Muscle layer of duodenum (tissue), 2 donors: ENCODE data around the gene SNX20.
A peak's percentile ranks its signal among the peaks of the same experiment; 100 is the strongest.

Source experiments
- H3K27ac ChIP-seq: one replicate; pipeline ENCODE4 v1.7.0; 2013; ENCODE audit warnings: mild to moderate bottlenecking, low read length
- H3K27me3 ChIP-seq: one replicate; pipeline ENCODE4 v1.7.0; 2013; ENCODE audit warnings: low read depth, mild to moderate bottlenecking, control low read depth, low read length
- H3K36me3 ChIP-seq, 2 donors: one replicate each; pipeline ENCODE4 v1.7.0; 2013; ENCODE audit warnings: low read length in 2 of 2, control low read depth in 1 of 2, mild to moderate bottlenecking in 1 of 2; ENCODE audit not compliant: insufficient read depth in 2 of 2, control insufficient read depth in 1 of 2
- H3K4me1 ChIP-seq, 2 donors: one replicate each; pipeline ENCODE4 v1.7.0; 2013; ENCODE audit warnings: low read length in 2 of 2, mild to moderate bottlenecking in 2 of 2, control low read depth in 1 of 2, moderate library complexity in 1 of 2; ENCODE audit not compliant: insufficient read depth in 2 of 2, control insufficient read depth in 1 of 2
- H3K4me3 ChIP-seq, 2 donors: one replicate each; pipeline ENCODE4 v1.7.0; 2013; ENCODE audit warnings: low read length in 2 of 2, low read depth in 1 of 2, mild to moderate bottlenecking in 1 of 2
- H3K9me3 ChIP-seq, 2 donors: one replicate each; pipeline ENCODE4 v1.7.0; 2013; ENCODE audit warnings: low read length in 2 of 2, control low read depth in 1 of 2, mild to moderate bottlenecking in 1 of 2; ENCODE audit not compliant: control insufficient read depth in 1 of 2
- donor health status: healthy.

The SNX20 gene

DNA sequence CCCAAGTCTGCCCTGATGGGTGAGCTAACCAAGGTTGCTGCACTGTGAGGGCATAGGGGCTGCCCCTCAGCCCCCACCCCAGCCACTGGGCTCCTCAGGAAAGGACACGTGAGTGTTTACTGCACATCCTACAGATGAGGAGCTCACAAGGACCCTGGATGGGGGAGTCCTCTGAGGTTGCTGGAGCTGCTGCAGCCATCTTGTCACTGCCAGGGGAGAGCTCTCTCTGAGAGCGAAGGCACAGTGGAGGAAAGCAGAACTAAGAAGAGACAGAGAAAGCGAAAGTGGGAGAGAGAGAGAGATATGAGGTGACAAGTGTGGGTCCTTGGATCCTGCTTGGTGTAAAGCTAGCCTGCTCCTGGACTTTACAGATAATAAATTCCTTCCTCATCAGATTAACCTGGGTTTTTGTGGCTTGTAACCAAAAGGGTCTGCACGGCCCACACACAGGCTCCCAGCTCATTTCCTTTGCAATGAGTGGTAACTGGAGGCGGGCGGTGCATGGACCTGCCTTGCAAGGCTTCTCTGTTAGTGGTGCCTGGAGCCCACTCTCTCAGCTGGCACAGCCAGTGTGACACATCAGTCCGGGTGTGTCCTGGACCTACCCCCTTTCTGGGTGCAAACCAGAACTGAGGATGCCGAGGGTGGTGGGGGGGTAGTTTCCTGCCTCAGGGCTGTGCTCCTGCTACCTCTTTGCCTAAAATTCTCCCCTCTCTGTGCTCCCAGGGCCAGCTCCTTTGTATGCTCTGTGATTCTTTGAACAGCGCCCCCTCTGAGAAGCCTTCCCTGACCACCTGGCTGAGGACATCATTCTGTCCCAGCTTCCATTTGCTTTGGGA is 14.2 kb downstream of the SNX20 start:
- no peaks in the 10 kb centered on the region for H3K27me3 ChIP-seq
- H3K9me3 ChIP-seq: peaks cover 3 to 4% of the 10 kb centered on the region in 2 donors
- no peak overlapping the region for H3K27ac ChIP-seq
- H3K4me1 ChIP-seq: peaks cover 0 to 15% of the 10 kb centered on the region in 2 donors
- H3K36me3 ChIP-seq: peaks cover 0 to 1% of the 10 kb centered on the region in 2 donors
- no peak overlapping the region for H3K4me3 ChIP-seq

DNA sequence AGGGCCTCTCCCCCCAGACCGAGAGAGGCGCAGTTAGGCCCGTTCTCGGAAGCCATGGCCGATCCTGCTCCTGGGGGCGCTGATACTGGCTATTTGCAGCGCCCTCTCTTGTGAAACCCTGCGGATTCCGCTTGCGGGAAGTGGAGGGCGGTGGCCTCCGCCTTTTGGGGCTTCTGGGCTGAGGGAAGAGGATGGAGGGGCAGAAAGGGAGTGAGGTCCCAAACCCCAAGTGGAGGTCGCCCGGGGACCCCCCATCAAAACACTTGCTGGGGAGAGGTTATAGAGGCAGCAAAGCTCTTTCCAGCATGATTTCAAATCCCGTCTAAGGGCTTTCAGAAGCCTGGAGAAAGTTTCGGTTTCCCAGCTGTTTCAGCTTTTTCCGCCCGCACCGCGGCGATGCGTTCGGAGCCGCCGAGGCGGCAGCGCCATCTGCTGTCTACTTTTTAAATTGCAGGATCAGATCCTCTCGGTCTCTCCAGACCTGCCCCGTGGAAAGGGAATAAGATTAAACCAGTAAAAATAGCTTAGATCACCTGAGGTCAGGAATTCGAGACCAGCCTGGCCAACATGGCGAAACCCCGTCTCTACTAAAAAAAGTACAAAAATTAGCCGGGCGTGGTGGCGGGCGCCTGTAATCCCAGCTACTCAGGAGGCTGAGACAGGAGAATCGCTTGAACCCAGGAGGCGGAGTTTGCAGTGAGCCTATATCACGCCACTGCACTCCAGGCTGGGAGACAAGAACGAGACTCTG is 15.8 kb downstream of the SNX20 start:
- Histone ChIP-seq H3K4me3 (peak overlapping the region; percentile 64 to 67), H3K27ac (peak overlapping the region; percentile 33), H3K9me3 (no peaks in the 10 kb centered on the region), H3K36me3 (no peaks in the 10 kb centered on the region), H3K4me1 (peaks cover 0 to 15% of the 10 kb centered on the region in 2 donors), H3K27me3 (no peaks in the 10 kb centered on the region)

DNA sequence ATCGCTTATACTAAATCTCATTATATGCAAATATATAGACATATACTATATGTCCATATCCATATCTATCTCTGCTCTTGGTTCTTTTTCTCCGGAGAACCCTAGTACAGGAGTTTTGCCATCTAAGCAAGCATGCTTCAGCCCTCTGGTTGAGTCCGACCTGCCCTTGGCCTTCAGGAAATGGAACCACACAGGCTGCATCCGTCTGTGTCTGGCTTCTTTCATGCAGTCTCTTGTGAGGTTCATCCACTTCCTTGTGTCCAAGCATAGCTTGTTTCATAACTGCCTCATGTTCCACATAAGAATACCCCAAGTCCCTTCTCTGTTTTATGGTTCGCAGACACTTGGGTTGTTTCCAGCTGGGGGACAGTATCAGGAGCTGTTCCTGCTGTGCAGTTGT is 16.8 kb downstream of the SNX20 start:
- no peaks in the 10 kb centered on the region for H3K27me3 ChIP-seq
- H3K27ac ChIP-seq: no peak overlapping the region
- H3K4me1 ChIP-seq: peaks cover 0 to 15% of the 10 kb centered on the region in 2 donors
- no peaks in the 10 kb centered on the region for H3K9me3 ChIP-seq
- no peak overlapping the region for H3K4me3 ChIP-seq
- no peaks in the 10 kb centered on the region for H3K36me3 ChIP-seq

DNA sequence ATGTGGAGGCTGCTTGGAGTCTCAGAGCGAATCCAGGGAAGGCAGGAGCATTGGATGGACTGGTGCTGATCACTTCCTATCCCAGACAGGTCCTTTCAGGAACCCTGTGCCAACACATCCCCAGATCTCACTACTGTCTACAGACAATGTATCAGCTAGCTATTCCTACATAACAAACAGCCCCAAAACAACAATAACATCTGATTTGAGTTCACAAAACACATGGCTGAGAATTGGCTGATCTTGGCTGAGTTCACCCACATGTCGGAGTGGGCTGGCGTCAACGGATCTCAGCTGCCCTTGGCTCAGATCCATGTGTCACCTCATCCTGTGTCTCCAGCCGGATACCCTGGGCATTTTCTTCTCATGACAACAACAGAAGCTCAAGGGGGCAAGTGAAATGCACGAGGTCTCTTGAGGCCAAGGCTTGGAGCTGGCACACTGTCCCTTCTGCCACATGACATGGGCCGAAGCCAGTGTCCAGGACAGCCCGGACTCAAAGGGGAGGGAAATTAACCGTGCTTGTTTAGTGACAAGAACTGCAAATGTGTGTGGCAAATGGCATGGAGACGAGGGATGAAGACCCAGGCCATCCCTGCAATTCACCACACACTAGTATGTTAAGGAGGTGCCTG is 18.7 kb downstream of the SNX20 start:
- Histone ChIP-seq H3K36me3 (no peaks in the 10 kb centered on the region), H3K4me3 (no peak overlapping the region), H3K27ac (no peak overlapping the region), H3K9me3 (no peaks in the 10 kb centered on the region), H3K4me1 (peaks cover 0 to 5% of the 10 kb centered on the region in 2 donors), H3K27me3 (no peaks in the 10 kb centered on the region)

DNA sequence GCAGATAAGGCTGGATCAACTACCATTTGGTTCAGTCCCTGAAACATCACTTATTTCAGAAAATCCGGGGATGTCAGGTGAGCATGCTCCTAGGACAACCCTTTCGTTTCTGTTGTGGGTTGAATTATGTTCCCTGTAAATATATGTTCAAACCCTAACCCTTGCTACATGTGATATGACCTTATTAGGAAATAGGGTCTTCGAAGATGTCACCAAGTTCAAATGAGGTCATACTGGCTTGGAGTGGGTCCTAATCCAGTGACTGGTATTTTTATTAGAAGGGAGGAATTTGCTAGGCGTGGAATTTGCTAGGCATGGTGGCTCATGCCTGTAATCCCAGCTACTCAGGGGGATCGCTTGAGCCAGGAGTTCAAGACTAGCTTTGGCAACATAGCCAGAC is 21.3 kb downstream of the SNX20 start:
- no peaks in the 10 kb centered on the region for H3K36me3 ChIP-seq
- H3K27me3 ChIP-seq: no peaks in the 10 kb centered on the region

DNA sequence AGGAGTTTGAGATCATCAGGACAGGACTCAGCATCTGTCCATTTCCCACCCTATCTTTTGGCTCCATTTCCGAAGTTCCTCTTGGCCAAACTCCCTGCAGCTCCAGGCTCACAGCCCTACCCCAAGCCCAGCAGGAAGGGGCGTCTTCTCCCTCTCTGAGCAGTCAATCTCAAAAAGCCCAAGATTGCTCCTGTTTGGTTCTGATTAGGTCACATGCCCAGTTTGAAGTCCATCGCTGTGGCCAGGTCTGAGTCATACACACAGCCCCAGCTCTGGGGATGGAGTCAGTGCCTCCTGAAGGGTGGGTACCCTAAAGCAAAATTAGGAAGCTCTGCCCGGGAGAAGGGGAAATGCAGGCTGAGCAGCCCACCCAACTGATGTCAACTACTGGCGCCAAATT is 23.9 kb downstream of the SNX20 start:
- Histone ChIP-seq H3K27ac (no peak overlapping the region), H3K27me3 (no peaks in the 10 kb centered on the region), H3K4me1 (no peaks in the 10 kb centered on the region), H3K4me3 (no peak overlapping the region), H3K9me3 (no peaks in the 10 kb centered on the region), H3K36me3 (no peaks in the 10 kb centered on the region)

More for the DNA sequence above, 21.3 kb downstream of the SNX20 start:
- Histone ChIP-seq H3K4me1 (peaks cover 0 to under 1% of the 10 kb centered on the region in 2 donors), H3K4me3 (no peak overlapping the region), H3K27ac (no peak overlapping the region), H3K9me3 (no peaks in the 10 kb centered on the region)

DNA sequence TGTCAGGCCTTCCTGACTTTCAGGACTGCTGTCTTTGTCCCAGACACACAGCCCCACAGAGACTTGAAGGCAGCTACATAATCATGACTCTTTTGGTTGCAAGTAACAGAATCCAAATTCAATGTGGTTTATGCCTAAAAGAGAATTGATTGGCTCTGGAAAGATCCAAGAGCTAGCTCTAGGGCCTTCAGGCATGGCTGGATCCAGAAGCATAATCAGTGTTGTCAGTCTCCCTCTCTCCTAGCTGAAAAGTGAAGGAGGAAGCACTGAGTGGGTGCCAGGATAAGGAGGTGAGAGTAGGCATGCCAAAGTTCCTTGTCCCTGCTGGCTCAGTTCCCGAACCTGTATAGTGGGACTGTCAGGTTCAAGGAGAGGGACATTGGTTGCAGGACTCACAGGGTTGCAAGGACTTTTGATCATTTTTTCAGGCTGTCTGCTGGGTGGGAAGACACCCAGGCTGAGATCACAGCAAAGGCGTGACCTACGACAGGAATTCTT is 25.5 kb downstream of the SNX20 start:
- Histone ChIP-seq H3K4me1 (no peaks in the 10 kb centered on the region), H3K27me3 (no peaks in the 10 kb centered on the region), H3K27ac (no peak overlapping the region), H3K4me3 (no peak overlapping the region), H3K9me3 (no peaks in the 10 kb centered on the region), H3K36me3 (no peaks in the 10 kb centered on the region)

DNA sequence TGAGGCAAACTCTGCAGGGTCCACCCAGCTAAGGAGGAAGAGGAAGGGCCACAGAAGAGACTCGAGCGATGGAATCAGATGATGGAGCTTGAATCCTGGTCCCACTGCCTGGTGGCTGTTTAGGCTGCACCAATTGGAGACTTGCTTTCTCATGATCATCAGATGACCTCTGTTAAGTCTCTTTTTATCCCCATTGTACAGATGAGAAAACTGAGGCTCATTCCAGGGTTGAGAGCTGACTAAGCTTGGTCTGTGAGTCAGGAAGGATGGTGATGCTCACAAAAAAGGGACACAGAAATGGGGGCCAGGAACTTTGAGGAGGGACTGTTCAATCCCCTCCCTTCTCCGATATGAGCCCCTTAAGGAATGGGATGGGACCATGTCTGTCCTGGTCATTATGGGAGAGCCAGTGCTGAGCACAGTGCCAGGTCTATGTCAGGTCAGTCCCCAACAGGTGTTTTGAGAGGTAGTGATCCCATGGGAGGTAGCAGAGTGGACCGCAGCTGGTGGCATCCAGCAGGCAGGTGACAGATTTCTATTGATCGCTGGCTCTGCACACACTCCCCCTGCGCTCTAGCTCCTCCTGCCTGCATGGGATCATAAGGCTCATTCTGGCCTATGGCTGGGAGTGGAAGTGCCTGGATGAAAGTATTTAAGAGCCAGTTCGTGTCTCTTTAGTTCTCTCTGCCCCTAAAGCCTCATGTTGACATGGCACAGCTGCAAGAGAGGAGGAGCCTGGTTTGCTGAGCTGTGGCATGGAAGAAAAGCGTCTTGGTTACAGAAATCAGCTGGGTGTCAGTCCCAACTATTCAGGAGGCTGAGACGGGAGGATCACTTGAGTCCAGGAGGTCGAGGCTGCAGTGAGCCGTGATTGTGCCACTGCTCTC is 27.2 kb downstream of the SNX20 start:
- H3K9me3 ChIP-seq: no peaks in the 10 kb centered on the region
- H3K36me3 ChIP-seq: peaks cover 0 to 3% of the 10 kb centered on the region in 2 donors
- H3K4me3 ChIP-seq: no peak overlapping the region
- H3K27ac ChIP-seq: no peak overlapping the region
- no peaks in the 10 kb centered on the region for H3K4me1 ChIP-seq
- no peaks in the 10 kb centered on the region for H3K27me3 ChIP-seq

DNA sequence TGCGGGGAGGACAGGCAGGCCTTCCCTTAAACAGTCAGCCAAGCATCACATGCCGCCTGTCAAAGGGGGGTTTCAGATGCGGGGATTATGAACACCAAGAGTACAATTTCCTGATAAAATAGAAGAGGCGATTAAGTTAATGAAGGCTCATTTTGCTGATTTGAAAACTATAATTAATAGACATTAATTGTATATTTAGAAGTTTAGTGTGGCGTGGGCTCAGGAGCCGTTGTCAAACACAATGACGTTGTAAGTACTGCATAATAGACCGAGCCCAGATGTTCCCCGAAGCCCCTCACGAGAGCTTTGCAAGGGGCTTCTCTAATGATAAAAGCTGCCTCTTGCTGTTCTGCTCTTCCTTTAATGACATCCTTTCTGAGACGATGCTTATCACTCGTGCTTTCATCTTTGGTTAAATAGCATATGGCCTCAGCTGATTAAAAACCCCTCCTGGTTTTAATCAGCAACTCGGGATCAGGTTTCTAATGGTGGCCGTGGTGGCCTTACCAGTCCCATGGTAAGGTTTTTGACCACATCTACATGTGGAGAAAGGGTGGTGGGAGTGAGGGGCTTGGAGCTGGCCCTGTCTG is 28.2 kb downstream of the SNX20 start:
- Histone ChIP-seq H3K9me3 (no peaks in the 10 kb centered on the region), H3K27ac (no peak overlapping the region), H3K4me3 (no peak overlapping the region), H3K36me3 (peaks cover 0 to 8% of the 10 kb centered on the region in 2 donors), H3K4me1 (no peaks in the 10 kb centered on the region), H3K27me3 (no peaks in the 10 kb centered on the region)

DNA sequence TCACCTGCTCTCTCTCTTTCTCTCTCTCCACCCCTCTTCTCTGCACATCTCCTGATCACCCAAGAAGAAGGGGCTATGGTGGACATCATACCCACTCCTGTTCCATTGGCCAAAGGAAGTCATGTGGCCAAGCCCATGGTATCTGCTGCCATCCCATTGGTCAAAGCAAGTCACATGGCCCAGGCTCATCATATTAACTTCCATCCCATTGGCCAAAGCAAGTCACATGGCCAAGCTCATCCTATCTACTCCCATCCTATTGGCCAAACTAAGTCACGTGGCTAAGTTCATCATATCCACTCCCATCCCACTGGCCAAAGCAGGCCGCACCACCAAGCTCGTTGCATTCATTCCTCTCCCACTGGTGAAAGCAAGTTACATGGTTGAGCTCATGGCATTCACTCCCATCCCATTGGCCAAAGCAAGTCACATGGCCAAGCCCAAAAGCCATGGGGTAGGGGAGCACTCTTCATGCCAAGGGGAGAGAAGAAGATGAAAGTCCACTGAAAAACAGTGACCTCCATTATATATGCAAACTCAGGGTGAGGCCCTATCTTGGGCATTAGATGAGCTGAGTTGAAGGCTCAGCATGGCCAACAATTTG is 29.2 kb downstream of the SNX20 start:
- no peaks in the 10 kb centered on the region for H3K9me3 ChIP-seq
- no peak overlapping the region for H3K27ac ChIP-seq
- no peaks in the 10 kb centered on the region for H3K4me1 ChIP-seq
- H3K36me3 ChIP-seq: peaks cover 0 to 8% of the 10 kb centered on the region in 2 donors
- H3K4me3 ChIP-seq: no peak overlapping the region
- no peaks in the 10 kb centered on the region for H3K27me3 ChIP-seq
